K562 (cell line): Measurements from ENCODE around the gene PAIP1. TPM values are rescaled to one million over a fixed set of nuclear protein-coding genes. Genes with fewer than 3 reads are reported as not detected.
A peak's percentile ranks its signal among the peaks of the same experiment; 100 is the strongest.

Experiments used
- CBX5 ChIP-seq: IDR thresholded peaks from 2 replicates; pipeline ENCODE4 v1.6.1; 2014; ENCODE audit warnings: low read depth, borderline replicate concordance
- CHD4 ChIP-seq: fragments of 200-600 bp; sonication (generic); IDR thresholded peaks from 3 replicates; pipeline ENCODE4 v1.6.1; 2012; ENCODE audit warnings: low read depth, mild to moderate bottlenecking, mixed read lengths, low read length, inconsistent platforms; ENCODE audit not compliant: insufficient read depth, insufficient replicate concordance, poor library complexity, severe bottlenecking
- COPS2 ChIP-seq: fragments of 450-650 bp; conservative IDR thresholded peaks from 2 replicates; pipeline ENCODE4 v1.6.1; 2016; ENCODE audit warnings: mild to moderate bottlenecking, moderate library complexity
- ELF1 ChIP-seq: fragments of 200-800 bp; sonication (Bioruptor generic); IDR thresholded peaks from 2 replicates; pipeline ENCODE4 v1.6.1; 2016; ENCODE audit warnings: missing genetic modification characterization, missing compliant biosample characterization
- HMG20A ChIP-seq: fragments of 450-650 bp; formaldehyde crosslinking; conservative IDR thresholded peaks from 2 replicates; pipeline ENCODE4 v1.4.0; 2020; ENCODE audit warnings: mild to moderate bottlenecking, mixed read lengths
- HMG20B ChIP-seq: fragments of 250-450 bp; sonication (Bioruptor Pico); IDR thresholded peaks from 2 replicates; pipeline ENCODE4 v1.5.0; 2021; ENCODE audit warnings: mild to moderate bottlenecking
- KDM4B ChIP-seq, 2 experiments: fragments of 450-650 bp in 1 of 2; sonication (generic) in 1 of 2; IDR thresholded peaks; 2 replicates each; pipeline ENCODE4 v1.6.1; 2016 to 2017; ENCODE audit warnings: borderline replicate concordance in 2 of 2, antibody characterized with exemption in 1 of 2, low read depth in 1 of 2, mild to moderate bottlenecking in 1 of 2
- NR0B1 ChIP-seq: fragments of 450-650 bp; IDR thresholded peaks from one replicate; pipeline ENCODE4 v1.6.1; 2018; ENCODE audit warnings: mild to moderate bottlenecking, moderate library complexity; ENCODE audit not compliant: partially characterized antibody
- NR2F6 ChIP-seq: fragments of 450-650 bp; formaldehyde crosslinking; IDR thresholded peaks from 2 replicates; pipeline ENCODE4 v1.4.0; 2020; ENCODE audit warnings: mild to moderate bottlenecking
- PHF20 ChIP-seq: fragments of 450-650 bp; IDR thresholded peaks from 2 replicates; pipeline ENCODE4 v1.6.1; 2018; ENCODE audit not compliant: partially characterized antibody
- POLR2A ChIP-seq: fragments of 450-650 bp; conservative IDR thresholded peaks from 2 replicates; pipeline ENCODE4 v1.6.1; 2016
- PPARD ChIP-seq: fragments of 250-450 bp; sonication (Bioruptor Pico); IDR thresholded peaks from 2 replicates; pipeline ENCODE4 v1.8.0; 2022; ENCODE audit warnings: inconsistent platforms, mild to moderate bottlenecking, moderate library complexity
- RNF219 ChIP-seq: fragments of 250-450 bp; sonication (Bioruptor Pico); IDR thresholded peaks from 2 replicates; pipeline ENCODE4 v1.5.0; 2022; ENCODE audit warnings: mild to moderate bottlenecking
- SP1 ChIP-seq: sonication (generic); formaldehyde crosslinking; IDR thresholded peaks from 2 replicates; pipeline ENCODE4 v1.8.1; 2022; ENCODE audit warnings: mild to moderate bottlenecking, missing genetic modification reagents
- SREBF2 ChIP-seq: sonication (generic); formaldehyde crosslinking; IDR thresholded peaks from 2 replicates; pipeline ENCODE4 v1.4.0; 2020; ENCODE audit warnings: mild to moderate bottlenecking, missing genetic modification reagents
- SRSF1 ChIP-seq: fragments of 200-400 bp; formaldehyde crosslinking; IDR thresholded peaks from 2 replicates; pipeline ENCODE4 v1.6.1; 2017; ENCODE audit warnings: mild to moderate bottlenecking, low read depth, low read length, moderate library complexity
- SRSF7 ChIP-seq: fragments of 200-400 bp; formaldehyde crosslinking; optimal IDR thresholded peaks from 2 replicates; pipeline ENCODE3; 2017; ENCODE audit warnings: mild to moderate bottlenecking, low read depth, low read length
- SRSF9 ChIP-seq: fragments of 200-400 bp; formaldehyde crosslinking; IDR thresholded peaks from 2 replicates; pipeline ENCODE4 v1.6.1; 2017; ENCODE audit warnings: low read depth, low read length, borderline replicate concordance
- ZC3H11A ChIP-seq: IDR thresholded peaks from 2 replicates; pipeline ENCODE4 v1.6.1; 2012; ENCODE audit warnings: low read depth, low read length, improper control_type of control experiment
- ZFX ChIP-seq: sonication (generic); formaldehyde crosslinking; IDR thresholded peaks from 2 replicates; pipeline ENCODE4 v1.8.0; 2022; ENCODE audit warnings: mild to moderate bottlenecking, missing genetic modification reagents, moderate library complexity
- ZMIZ1 ChIP-seq, 2 experiments: fragments of 150-350 bp in 1 of 2; IDR thresholded peaks; 2 replicates each; pipeline ENCODE4 v1.6.1; 2012 to 2016; ENCODE audit warnings: low read depth in 2 of 2, low read length in 2 of 2, mild to moderate bottlenecking in 1 of 2, moderate library complexity in 1 of 2
- ZNF41 ChIP-seq: fragments of 250-450 bp; sonication (Bioruptor Pico); conservative IDR thresholded peaks from 2 replicates; pipeline ENCODE4 v1.4.0; 2020; ENCODE audit warnings: mild to moderate bottlenecking
- polyA plus RNA-seq, 8 experiments: library from polyadenylated mRNA; depleted of rRNA in 4 of 8; stranded (reverse) in 5 of 8; unstranded in 3 of 8; fragments of >200 nt; fragmentation: Nextera tagmentation in 2 of 8; fragmentation: Illumina TruSeq in 1 of 8; extraction: Ambion mirVana in 2 of 8; extraction: Trizol in 1 of 8; gene quantifications; 2 replicates each; pipeline versions ENCODE4 v1.2.1 to v1.2.3, GENCODE V29; 2011 to 2014; ENCODE audit warnings: inconsistent platforms in 1 of 8, missing spikeins in 1 of 8
- total RNA-seq, 7 experiments: library from RNA; depleted of rRNA in 6 of 7; stranded (reverse); fragments of >200 nt in 6 of 7; fragmentation: Illumina TruSeq in 2 of 7; extraction: Trizol in 2 of 7; gene quantifications; 2 replicates each; pipeline versions ENCODE4 v1.2.1 to v1.2.3, GENCODE V29; 2011 to 2021; ENCODE audit warnings: low replicate concordance in 1 of 7

Gene PAIP1
- total and polyA plus RNA-seq, 9 of the 15 experiments (the other 6 are each of a cell fraction or from before 2014, with no cell fraction given): 51.7 to 181 (median 102) TPM

- TF ChIP-seq ELF1 (peak; percentile 81), SRSF9 (no peak), HMG20A (CRISPR knock-in tag) (no peak), SRSF7 (no peak), ZMIZ1 (IDR thresholded peaks at IDR 0.05; ENCODE audit: low read depth in 2 of 2, low read length in 2 of 2) (peak in 1 of 2 experiments; percentile 59; a peak in 1 of 4 replicates), ZFX (CRISPR knock-in tag) (peak; percentile 98), CHD4 (peak; percentile 44), SRSF1 (peak; percentile 55; the same call in 1 of the 2 replicates), ZNF41 (CRISPR knock-in tag) (no peak), COPS2 (no peak), POLR2A (peak; percentile 99), PPARD (CRISPR knock-in tag) (no peak), CBX5 (no peak), SP1 (CRISPR knock-in tag) (peak; percentile 23), NR0B1 (no peak), SREBF2 (CRISPR knock-in tag) (no peak; the same call in 1 of the 2 replicates), KDM4B (IDR thresholded peaks at IDR 0.05; ENCODE audit: borderline replicate concordance in 2 of 2, low read depth in 1 of 2) (peak in 1 of 2 experiments; percentile 68; a peak in 1 of 4 replicates), ZC3H11A (0 out of 2 replicates have a peak, but pooled peaks have one; percentile 12), PHF20 (no peak), RNF219 (CRISPR knock-in tag) (no peak), HMG20B (no peak), NR2F6 (CRISPR knock-in tag) (no peak)
Measured at GRCh38 chr5:43483298-43484105, 73.4 kb downstream of the PAIP1 start, which contains the start of gene TMEM267 (continued).
